MM.1S (cell line): Measurements from ENCODE around the gene IL1B.

ENCODE experiments used
- CTCF ChIP-seq: fragments of 300-600 bp; sonication (generic); IDR thresholded peaks from 2 replicates; pipeline ENCODE4 v1.5.1; 2016; ENCODE audit warnings: antibody characterized with exemption, low read length, mixed read lengths
- EZH2 ChIP-seq: fragments of 300-600 bp; sonication (generic); optimal IDR thresholded peaks from 2 replicates; pipeline ENCODE3; 2017; ENCODE audit warnings: low read depth, mild to moderate bottlenecking, antibody characterized with exemption, low read length, mixed read lengths
- EZH2phosphoT487 ChIP-seq: fragments of 300-600 bp; sonication (generic); IDR thresholded peaks from 2 replicates; pipeline ENCODE4 v1.6.1; 2018; ENCODE audit warnings: antibody characterized with exemption, low read length

DNA sequence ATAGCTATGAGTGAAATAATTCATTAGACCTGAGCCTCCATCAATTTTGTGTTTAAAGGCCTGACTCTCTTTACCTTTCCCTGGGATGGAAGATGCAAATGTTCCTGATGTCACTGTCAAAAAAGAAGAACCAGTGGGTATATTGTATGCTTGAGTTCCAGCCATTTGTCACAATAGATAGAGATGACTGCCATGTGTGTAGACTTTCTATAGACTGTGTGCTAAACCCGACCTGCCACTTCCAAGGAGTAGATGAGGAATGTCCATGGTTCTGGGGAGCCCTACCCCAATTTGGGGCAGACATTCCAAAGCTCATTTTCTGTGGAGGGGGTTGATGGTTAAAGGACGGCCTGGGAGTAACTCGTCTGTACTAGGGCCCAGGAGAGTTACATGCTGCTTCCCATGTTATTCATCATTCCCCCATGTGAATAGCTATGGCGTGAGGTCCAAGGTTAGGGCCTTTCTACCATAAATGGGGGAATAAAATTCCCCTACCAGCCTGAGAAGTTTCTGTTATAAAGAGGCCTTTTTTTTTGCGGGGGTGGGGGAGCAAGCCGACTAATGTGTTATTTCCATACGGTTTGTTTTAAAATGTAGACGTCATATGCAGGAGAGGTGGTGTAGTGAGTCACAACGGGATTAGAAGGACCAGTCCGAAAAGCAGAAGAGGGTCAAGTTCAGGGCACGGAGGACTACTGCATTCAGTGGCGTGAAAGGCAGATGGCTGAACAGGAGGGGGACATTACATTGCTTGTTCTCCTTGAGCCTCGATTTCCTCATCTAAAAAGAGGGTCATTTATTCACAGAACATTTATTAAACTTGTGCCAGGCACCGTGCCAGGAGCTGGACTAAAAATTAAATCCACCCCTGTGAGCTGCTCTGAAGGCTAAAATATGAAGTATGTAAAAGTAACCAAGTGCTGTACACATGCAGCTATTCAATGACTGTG is 24.0 kb downstream of the IL1B start:
- TF ChIP-seq CTCF, result no peak
- TF ChIP-seq EZH2phosphoT487, result no peak
- TF ChIP-seq EZH2, result no peak
